SU-DHL-6 (cell line): ENCODE results near the gene SPSB2.
"Not testable (repeated sequence)": the region's sequence is repeated elsewhere in the genome, so short reads cannot be mapped to it uniquely, and the experiment has no call there.

ENCODE experiments used
- H2AFZ ChIP-seq: fragments of 200-600 bp; sonication (generic); 2 replicates; pipeline ENCODE4 v1.6.1; 2014; ENCODE audit warnings: low read depth, mild to moderate bottlenecking, moderate library complexity, mixed read lengths, antibody characterized with exemption, low read length; ENCODE audit not compliant: severe bottlenecking
- H3F3A ChIP-seq: fragments of 200-600 bp; shearing (Covaris generic); 2 replicates; pipeline ENCODE4 v1.6.0; 2016; ENCODE audit warnings: antibody characterized with exemption, mild to moderate bottlenecking; ENCODE audit not compliant: insufficient read depth
- H3K27ac ChIP-seq: fragments of 200-600 bp; sonication (generic); 2 replicates; pipeline ENCODE4 v1.5.1; 2016; ENCODE audit warnings: low read depth, mild to moderate bottlenecking, low read length, moderate library complexity, mixed read lengths
- H3K27me3 ChIP-seq: fragments of 200-600 bp; sonication (generic), shearing (Covaris generic); 2 replicates; pipeline ENCODE4 v1.6.0; 2014; ENCODE audit warnings: mild to moderate bottlenecking, low read length
- H3K36me3 ChIP-seq: fragments of 200-600 bp; sonication (generic); 2 replicates; pipeline ENCODE4 v1.6.1; 2014; ENCODE audit warnings: mild to moderate bottlenecking, low read length, mixed read lengths
- H3K4me2 ChIP-seq: fragments of 300-600, 200-600 bp; shearing (Covaris generic), sonication (generic); 2 replicates; pipeline ENCODE4 v1.6.0; 2014; ENCODE audit warnings: low read length, low read depth, mild to moderate bottlenecking; ENCODE audit not compliant: poor library complexity, severe bottlenecking
- H3K4me3 ChIP-seq: fragments of 200-600 bp; sonication (generic); 2 replicates; pipeline ENCODE4 v1.5.1; 2014; ENCODE audit warnings: antibody characterized with exemption, low read length, mild to moderate bottlenecking, mixed read lengths; ENCODE audit not compliant: insufficient read depth, poor library complexity, severe bottlenecking
- H3K79me2 ChIP-seq: fragments of 200-600 bp; sonication (generic); 2 replicates; pipeline ENCODE4 v1.6.1; 2014; ENCODE audit warnings: mild to moderate bottlenecking, low read length, moderate library complexity; ENCODE audit not compliant: insufficient read depth
- H3K9ac ChIP-seq: fragments of 200-600 bp; sonication (generic); 2 replicates; pipeline ENCODE4 v1.7.0; 2014; ENCODE audit warnings: mild to moderate bottlenecking, low read length
- H3K9me2 ChIP-seq: fragments of 200-600 bp; sonication (generic); replicated peaks from 2 replicates; pipeline ENCODE4 v1.6.1; 2014; ENCODE audit warnings: low read length; ENCODE audit not compliant: insufficient read depth
- H3K9me3 ChIP-seq: fragments of 200-600 bp; sonication (generic); 2 replicates; pipeline ENCODE4 v1.6.1; 2014; ENCODE audit warnings: low read length, mixed read lengths; ENCODE audit not compliant: insufficient read depth
- H4K20me1 ChIP-seq: fragments of 200-600 bp; sonication (generic); 2 replicates; pipeline ENCODE4 v1.6.1; 2014; ENCODE audit warnings: low read depth, mild to moderate bottlenecking, antibody characterized with exemption, low read length, moderate library complexity, mixed read lengths
- EZH2phosphoT487 ChIP-seq: fragments of 200-600 bp; sonication (generic), shearing (Covaris generic); conservative IDR thresholded peaks from 2 replicates; pipeline ENCODE4 v1.6.1; 2018; ENCODE audit warnings: mild to moderate bottlenecking, antibody characterized with exemption, low read length, moderate library complexity, mixed read lengths
- TF ChIP-seq, protein P1 (sequence below): fragments of 200-600 bp; sonication (generic); IDR thresholded peaks from one replicate; pipeline ENCODE4 v1.5.1; 2017; ENCODE audit warnings: antibody characterized with exemption, mild to moderate bottlenecking, low read length, moderate library complexity; ENCODE audit not compliant: insufficient read depth, poor library complexity, severe bottlenecking

Gene SPSB2

GRCh38 chr12:6890789-6891645 is 17.9 kb upstream of the SPSB2 start:
- Histone ChIP-seq H3F3A (peaks cover 12% of the 10 kb centered on the region), H2AFZ (peak overlapping the region; percentile 94), H3K27ac (peak overlapping the region; percentile 78), H3K27me3 (no peaks in the 10 kb centered on the region), H3K9ac (peak overlapping the region; percentile 74), H3K79me2 (no peaks in the 10 kb centered on the region), H3K9me3 (no peaks in the 10 kb centered on the region), H3K4me3 (peak overlapping the region; percentile 56), H3K4me2 (peak overlapping the region; percentile 92), H3K9me2 (no peaks in the 10 kb centered on the region), H4K20me1 (no peaks in the 10 kb centered on the region), H3K36me3 (no peaks in the 10 kb centered on the region)
- no peak for TF ChIP-seq EZH2phosphoT487
- TF ChIP-seq, protein P1, sequence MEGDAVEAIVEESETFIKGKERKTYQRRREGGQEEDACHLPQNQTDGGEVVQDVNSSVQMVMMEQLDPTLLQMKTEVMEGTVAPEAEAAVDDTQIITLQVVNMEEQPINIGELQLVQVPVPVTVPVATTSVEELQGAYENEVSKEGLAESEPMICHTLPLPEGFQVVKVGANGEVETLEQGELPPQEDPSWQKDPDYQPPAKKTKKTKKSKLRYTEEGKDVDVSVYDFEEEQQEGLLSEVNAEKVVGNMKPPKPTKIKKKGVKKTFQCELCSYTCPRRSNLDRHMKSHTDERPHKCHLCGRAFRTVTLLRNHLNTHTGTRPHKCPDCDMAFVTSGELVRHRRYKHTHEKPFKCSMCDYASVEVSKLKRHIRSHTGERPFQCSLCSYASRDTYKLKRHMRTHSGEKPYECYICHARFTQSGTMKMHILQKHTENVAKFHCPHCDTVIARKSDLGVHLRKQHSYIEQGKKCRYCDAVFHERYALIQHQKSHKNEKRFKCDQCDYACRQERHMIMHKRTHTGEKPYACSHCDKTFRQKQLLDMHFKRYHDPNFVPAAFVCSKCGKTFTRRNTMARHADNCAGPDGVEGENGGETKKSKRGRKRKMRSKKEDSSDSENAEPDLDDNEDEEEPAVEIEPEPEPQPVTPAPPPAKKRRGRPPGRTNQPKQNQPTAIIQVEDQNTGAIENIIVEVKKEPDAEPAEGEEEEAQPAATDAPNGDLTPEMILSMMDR, result peak; percentile 83

DNA sequence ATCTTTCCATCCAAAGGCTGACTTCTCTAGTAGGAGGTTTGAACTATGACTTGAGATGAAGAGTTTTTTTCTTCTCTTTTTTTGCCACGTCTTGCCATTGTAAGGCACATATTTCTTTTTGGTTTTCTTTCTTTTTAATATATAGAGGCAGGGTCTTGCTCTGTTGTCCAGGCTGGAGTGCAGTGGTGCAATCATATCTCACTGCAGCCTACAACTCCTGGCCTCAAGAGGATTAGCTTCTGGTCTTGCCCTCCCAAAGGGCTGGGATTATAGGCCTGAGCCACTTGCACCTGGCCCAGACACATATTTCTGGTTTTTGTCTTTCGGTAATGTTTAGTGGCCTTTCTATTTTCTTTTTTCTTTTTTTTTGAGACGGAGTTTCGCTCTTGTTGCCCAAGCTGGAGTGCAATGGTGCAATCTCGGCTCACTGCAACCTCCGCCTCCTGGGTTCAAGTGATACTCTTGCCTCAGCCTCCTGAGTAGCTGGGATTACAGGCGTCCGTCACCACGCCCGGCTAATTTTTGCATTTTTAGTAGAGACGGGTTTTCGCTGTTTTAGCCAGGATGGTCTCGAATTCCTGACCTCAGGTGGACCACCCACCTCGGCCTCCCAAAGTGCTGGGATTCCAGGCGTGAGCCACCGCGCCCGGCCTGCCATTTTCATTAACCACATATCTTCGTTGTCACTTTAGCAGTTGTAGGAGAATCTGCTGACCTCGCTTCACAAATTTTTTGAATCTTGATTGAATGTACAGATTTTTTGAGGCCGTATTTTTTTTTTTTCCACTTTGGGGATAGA is 16.9 kb upstream of the SPSB2 start:
- not testable (repeated sequence) for H3K36me3 ChIP-seq, H3K79me2 ChIP-seq, H3K9me2 ChIP-seq, H4K20me1 ChIP-seq, H3K27me3 ChIP-seq, H3K9me3 ChIP-seq
- Histone ChIP-seq H3K27ac (peak overlapping the region; percentile 78), H3K4me3 (peak overlapping the region; percentile 53), H3K4me2 (peak overlapping the region; percentile 92), H3K9ac (peak overlapping the region; percentile 67), H2AFZ (peak overlapping the region; percentile 77), H3F3A (peaks cover 12% of the 10 kb centered on the region)

GRCh38 chr12:6888794-6889193 is 15.7 kb upstream of the SPSB2 start:
- not testable (repeated sequence) for H3K27ac ChIP-seq, H3K9me3 ChIP-seq, H4K20me1 ChIP-seq, H3K4me2 ChIP-seq, H3K79me2 ChIP-seq, H3K4me3 ChIP-seq, H3K36me3 ChIP-seq, H3K27me3 ChIP-seq, H3K9ac ChIP-seq, H3K9me2 ChIP-seq, H2AFZ ChIP-seq
- peaks cover 12% of the 10 kb centered on the region for H3F3A ChIP-seq

GRCh38 chr12:6888360-6888759 is 15.3 kb upstream of the SPSB2 start:
- no peak overlapping the region for H3K27ac ChIP-seq

More at GRCh38 chr12:6888360-6888759, 15.3 kb upstream of the SPSB2 start:
- Histone ChIP-seq H2AFZ (no peak overlapping the region), H3K36me3 (no peaks in the 10 kb centered on the region), H3K9ac (no peak overlapping the region), H3K4me2 (no peak overlapping the region), H3K79me2 (no peaks in the 10 kb centered on the region), H3F3A (peaks cover 12% of the 10 kb centered on the region), H3K27me3 (no peaks in the 10 kb centered on the region), H4K20me1 (no peaks in the 10 kb centered on the region), H3K4me3 (no peak overlapping the region), H3K9me3 (no peaks in the 10 kb centered on the region), H3K9me2 (no peaks in the 10 kb centered on the region)
- no peak for TF ChIP-seq EZH2phosphoT487
- TF ChIP-seq, protein P1, result no peak
